Measurements from ENCODE around the gene ECHDC1.

- no peak for TF ChIP-seq CTCF (conservative IDR thresholded peaks at IDR 0.05; ENCODE audit: low read length)
- no peak for TF ChIP-seq EZH2phosphoT487 (IDR thresholded peaks at IDR 0.05; ENCODE audit: borderline replicate concordance)
Observed at GRCh38 chr6:127317388-127318128, 25.9 kb downstream of the ECHDC1 start.
